Measurements from ENCODE around the gene TCF15.

DNA sequence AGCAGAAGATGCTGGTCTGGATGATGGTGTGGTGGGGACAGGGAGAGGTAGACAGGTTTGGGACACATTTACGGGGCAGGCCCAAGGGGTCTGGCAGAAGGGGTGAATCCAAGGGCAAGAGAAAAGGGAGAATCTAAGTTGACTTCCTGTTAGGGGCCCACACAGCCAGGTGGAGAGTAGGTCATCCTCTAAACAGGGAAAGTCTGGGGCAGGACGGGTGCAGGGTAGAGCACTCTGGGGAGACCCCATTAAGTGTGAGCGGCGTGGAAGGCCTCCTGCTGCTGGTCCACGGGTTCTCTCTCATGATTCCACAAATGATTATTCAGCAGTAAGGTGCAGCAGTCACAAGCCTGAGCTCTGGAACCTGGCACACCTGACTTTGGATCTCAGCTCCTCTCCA, 40.2 kb upstream of the TCF15 start:
- TF ChIP-seq, protein P1, sequence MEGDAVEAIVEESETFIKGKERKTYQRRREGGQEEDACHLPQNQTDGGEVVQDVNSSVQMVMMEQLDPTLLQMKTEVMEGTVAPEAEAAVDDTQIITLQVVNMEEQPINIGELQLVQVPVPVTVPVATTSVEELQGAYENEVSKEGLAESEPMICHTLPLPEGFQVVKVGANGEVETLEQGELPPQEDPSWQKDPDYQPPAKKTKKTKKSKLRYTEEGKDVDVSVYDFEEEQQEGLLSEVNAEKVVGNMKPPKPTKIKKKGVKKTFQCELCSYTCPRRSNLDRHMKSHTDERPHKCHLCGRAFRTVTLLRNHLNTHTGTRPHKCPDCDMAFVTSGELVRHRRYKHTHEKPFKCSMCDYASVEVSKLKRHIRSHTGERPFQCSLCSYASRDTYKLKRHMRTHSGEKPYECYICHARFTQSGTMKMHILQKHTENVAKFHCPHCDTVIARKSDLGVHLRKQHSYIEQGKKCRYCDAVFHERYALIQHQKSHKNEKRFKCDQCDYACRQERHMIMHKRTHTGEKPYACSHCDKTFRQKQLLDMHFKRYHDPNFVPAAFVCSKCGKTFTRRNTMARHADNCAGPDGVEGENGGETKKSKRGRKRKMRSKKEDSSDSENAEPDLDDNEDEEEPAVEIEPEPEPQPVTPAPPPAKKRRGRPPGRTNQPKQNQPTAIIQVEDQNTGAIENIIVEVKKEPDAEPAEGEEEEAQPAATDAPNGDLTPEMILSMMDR (IDR thresholded peaks at IDR 0.05 in 4 of 5, conservative IDR thresholded peaks at IDR 0.05 in 1 of 5) = no peak
- TF ChIP-seq POLR2A (IDR thresholded peaks at IDR 0.05) = no peak

Measured in gastrocnemius medialis (tissue), 4 donors.